Renal cortical epithelial cell (primary cell): ENCODE results near the gene OGA. TPM values are rescaled to one million over a fixed set of nuclear protein-coding genes. Genes with fewer than 3 reads are reported as not detected.

Source experiments
- DNase-seq: peaks from one replicate; pipeline ENCODE4 v3.0.0-alpha.2; 2011; ENCODE audit warnings: low read depth
- total RNA-seq: library from RNA; depleted of rRNA; stranded (reverse); fragments of >200 nt; gene quantifications from 2 replicates; pipeline ENCODE4 v1.2.3, GENCODE V29; 2014

OGA gene
- total RNA-seq, 1 donor from 2014 or later = 116 TPM

GRCh38 chr10:101775273-101776160 lies 42.7 kb downstream of the OGA start, which contains the start of gene FGF8:
FGF8 (minus strand) TSS chr10:101776114; CDS start chr10:101775900, 214 bp downstream.
- DNase-seq = no peak

- DNase-seq = no peak
Observed at GRCh38 chr10:101774589-101775272, 43.5 kb downstream of the OGA start.

- DNase-seq = no peak
Observed at GRCh38 chr10:101773923-101774588, 44.2 kb downstream of the OGA start.

GRCh38 chr10:101772895-101773761 lies 45.1 kb downstream of the OGA start:
- DNase-seq = no peak

GRCh38 chr10:101772017-101772894 lies 46.0 kb downstream of the OGA start:
- DNase-seq = no peak

- no peak for DNase-seq
Observed at GRCh38 chr10:101771380-101771779, 46.9 kb downstream of the OGA start.

GRCh38 chr10:101770331-101771215 lies 47.7 kb downstream of the OGA start:
- no peak for DNase-seq

- DNase-seq = no peak
Observed at GRCh38 chr10:101769541-101770180, 48.6 kb downstream of the OGA start.

- no peak for DNase-seq
Observed at GRCh38 chr10:101768791-101769170, 49.5 kb downstream of the OGA start.

- no peak for DNase-seq
Observed at GRCh38 chr10:101767966-101768790, 50.1 kb downstream of the OGA start.

GRCh38 chr10:101767600-101767945 lies 50.7 kb downstream of the OGA start:
- DNase-seq = no peak

- no peak for DNase-seq
Observed at GRCh38 chr10:101766753-101767599, 51.3 kb downstream of the OGA start.

GRCh38 chr10:101766306-101766705 lies 51.9 kb downstream of the OGA start:
- no peak for DNase-seq

- no peak for DNase-seq
Observed at GRCh38 chr10:101763141-101763846, 55.0 kb downstream of the OGA start.

- no peak for DNase-seq
Observed at GRCh38 chr10:101762736-101763135, 55.5 kb downstream of the OGA start.

- no peak for DNase-seq
Observed at GRCh38 chr10:101761226-101761625, 57.0 kb downstream of the OGA start.

- no peak for DNase-seq
Observed at GRCh38 chr10:101760510-101760909, 57.7 kb downstream of the OGA start.
